PFSK-1 (cell line): Measurements from ENCODE around the gene SLC9A9.

ENCODE experiments used
- FOXP2 ChIP-seq: optimal IDR thresholded peaks from 2 replicates; pipeline ENCODE3; 2011; ENCODE audit warnings: borderline replicate concordance, control low read depth, inconsistent platforms; ENCODE audit not compliant: insufficient read depth; ENCODE audit errors: extremely low read length, extremely low read depth
- POLR2AphosphoS5 ChIP-seq: IDR thresholded peaks from 2 replicates; pipeline ENCODE4 v1.6.1; 2012; ENCODE audit warnings: low read depth, mild to moderate bottlenecking, control low read depth, low read length, moderate library complexity
- SIN3A ChIP-seq: IDR thresholded peaks from 2 replicates; pipeline ENCODE4 v1.6.1; 2012; ENCODE audit warnings: mild to moderate bottlenecking, low read length, moderate library complexity, borderline replicate concordance; ENCODE audit not compliant: insufficient read depth
- TAF1 ChIP-seq: IDR thresholded peaks from 2 replicates; pipeline ENCODE4 v1.6.1; 2012; ENCODE audit warnings: low read length, control low read depth, borderline replicate concordance; ENCODE audit not compliant: insufficient read depth
- TF ChIP-seq, protein P1 (sequence below), 2 experiments: IDR thresholded peaks; 2 replicates each; pipeline versions ENCODE4 v1.6.1 to v1.8.0; 2011 to 2012; ENCODE audit warnings: low read depth in 2 of 2, low read length in 2 of 2, control low read depth in 1 of 2, inconsistent platforms in 1 of 2, mild to moderate bottlenecking in 1 of 2, moderate library complexity in 1 of 2; ENCODE audit not compliant: insufficient read depth in 1 of 2

Gene SLC9A9

DNA sequence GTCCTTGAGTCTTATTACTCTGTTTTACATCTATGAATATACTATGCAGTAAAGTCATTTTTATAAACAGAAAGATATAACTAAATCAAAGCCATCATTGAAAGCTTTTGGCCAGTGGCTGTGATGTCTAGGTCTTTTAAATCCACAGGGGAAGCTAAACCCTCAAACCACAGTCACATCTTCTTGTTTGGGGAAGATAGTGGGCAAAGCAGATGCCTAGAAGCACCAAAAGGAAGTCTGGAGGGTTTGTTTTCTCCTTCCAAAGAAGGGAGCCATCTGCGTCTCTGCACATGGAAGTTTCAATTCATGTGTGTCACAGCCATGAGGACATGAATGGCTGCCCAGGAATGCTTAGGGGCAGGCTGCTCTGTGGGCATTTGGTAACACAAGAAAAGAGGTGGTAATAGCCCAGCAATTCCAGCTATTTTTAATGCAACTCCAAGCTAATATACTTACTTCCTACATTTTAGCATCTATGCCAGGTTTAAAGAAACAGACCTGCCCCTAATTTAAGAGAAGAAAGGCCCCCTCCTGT lies 322.2 kb downstream of the SLC9A9 start:
- TF ChIP-seq TAF1 (no peak), SIN3A (no peak), POLR2AphosphoS5 (no peak), FOXP2 (no peak)
- TF ChIP-seq, protein P1, sequence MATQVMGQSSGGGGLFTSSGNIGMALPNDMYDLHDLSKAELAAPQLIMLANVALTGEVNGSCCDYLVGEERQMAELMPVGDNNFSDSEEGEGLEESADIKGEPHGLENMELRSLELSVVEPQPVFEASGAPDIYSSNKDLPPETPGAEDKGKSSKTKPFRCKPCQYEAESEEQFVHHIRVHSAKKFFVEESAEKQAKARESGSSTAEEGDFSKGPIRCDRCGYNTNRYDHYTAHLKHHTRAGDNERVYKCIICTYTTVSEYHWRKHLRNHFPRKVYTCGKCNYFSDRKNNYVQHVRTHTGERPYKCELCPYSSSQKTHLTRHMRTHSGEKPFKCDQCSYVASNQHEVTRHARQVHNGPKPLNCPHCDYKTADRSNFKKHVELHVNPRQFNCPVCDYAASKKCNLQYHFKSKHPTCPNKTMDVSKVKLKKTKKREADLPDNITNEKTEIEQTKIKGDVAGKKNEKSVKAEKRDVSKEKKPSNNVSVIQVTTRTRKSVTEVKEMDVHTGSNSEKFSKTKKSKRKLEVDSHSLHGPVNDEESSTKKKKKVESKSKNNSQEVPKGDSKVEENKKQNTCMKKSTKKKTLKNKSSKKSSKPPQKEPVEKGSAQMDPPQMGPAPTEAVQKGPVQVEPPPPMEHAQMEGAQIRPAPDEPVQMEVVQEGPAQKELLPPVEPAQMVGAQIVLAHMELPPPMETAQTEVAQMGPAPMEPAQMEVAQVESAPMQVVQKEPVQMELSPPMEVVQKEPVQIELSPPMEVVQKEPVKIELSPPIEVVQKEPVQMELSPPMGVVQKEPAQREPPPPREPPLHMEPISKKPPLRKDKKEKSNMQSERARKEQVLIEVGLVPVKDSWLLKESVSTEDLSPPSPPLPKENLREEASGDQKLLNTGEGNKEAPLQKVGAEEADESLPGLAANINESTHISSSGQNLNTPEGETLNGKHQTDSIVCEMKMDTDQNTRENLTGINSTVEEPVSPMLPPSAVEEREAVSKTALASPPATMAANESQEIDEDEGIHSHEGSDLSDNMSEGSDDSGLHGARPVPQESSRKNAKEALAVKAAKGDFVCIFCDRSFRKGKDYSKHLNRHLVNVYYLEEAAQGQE (IDR thresholded peaks at IDR 0.05; ENCODE audit: insufficient read depth in 1 of 2, low read depth in 2 of 2, low read length in 2 of 2): no peak

DNA sequence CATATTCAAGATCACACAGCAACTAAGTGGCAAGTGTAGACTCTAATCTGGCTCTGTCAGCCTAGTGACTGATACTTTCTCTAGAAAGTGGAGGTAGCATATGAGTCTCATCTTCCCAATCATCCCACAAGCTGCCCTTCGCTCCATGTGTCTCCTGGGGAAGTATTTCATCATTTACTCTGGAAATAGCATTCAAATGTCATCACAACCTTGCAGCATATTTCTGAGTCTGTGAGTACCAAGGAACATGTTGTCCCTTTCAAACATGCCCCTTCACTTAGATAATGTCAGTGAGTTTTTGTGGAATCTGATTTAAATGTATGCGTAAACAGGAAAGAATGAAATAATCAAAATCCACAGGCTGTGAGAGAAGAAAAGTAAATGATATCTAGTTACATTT lies 322.9 kb downstream of the SLC9A9 start:
- TF ChIP-seq, protein P1 (IDR thresholded peaks at IDR 0.05; ENCODE audit: insufficient read depth in 1 of 2, low read depth in 2 of 2, low read length in 2 of 2): no peak
- TF ChIP-seq SIN3A (no peak), TAF1 (no peak), FOXP2 (no peak)

DNA sequence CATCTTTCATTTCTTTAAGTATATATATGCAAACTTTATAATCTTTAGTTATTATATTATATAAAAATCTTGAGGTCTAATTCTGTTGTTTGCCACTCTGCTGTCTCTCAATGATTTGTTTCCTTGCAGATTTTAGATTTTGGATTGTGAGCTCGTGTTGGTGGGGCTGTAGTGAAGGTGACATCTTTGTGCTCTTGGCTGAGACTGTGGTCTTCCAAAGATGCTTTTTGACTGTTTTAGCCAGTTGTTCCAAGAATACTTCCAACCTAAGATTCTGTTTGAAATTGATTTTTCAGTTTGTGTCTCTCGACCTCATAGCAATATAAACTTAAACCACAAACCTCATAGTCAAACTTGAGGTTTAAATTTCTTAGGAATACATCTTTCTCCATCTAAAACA lies 326.5 kb downstream of the SLC9A9 start:
- TF ChIP-seq SIN3A: no peak
- TF ChIP-seq POLR2AphosphoS5: no peak
- TF ChIP-seq TAF1: no peak
- no peak for TF ChIP-seq FOXP2
- TF ChIP-seq, protein P1 (IDR thresholded peaks at IDR 0.05; ENCODE audit: insufficient read depth in 1 of 2, low read depth in 2 of 2, low read length in 2 of 2): no peak

DNA sequence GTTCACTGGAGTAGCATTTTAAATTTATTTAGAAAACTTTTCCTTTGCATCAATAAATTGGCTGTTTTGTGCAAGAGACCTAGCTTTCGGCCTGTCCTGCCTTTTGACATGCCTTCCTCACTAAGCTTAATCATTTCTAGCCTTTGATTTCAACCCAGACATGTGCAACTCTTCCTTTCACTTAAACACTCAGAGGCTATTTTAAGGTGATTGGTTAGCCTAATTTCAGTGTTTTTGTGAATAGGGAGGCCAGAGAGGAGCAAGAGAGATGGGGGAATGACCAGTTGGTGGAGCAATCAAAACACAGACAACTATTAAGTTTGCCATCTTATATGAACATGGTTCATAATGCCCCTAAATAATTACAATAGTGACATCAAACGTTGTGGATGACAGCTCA lies 333.4 kb downstream of the SLC9A9 start:
- TF ChIP-seq POLR2AphosphoS5: no peak
- no peak for TF ChIP-seq SIN3A
- TF ChIP-seq, protein P1 (IDR thresholded peaks at IDR 0.05; ENCODE audit: insufficient read depth in 1 of 2, low read depth in 2 of 2, low read length in 2 of 2): no peak
- no peak for TF ChIP-seq TAF1
- TF ChIP-seq FOXP2: no peak

DNA sequence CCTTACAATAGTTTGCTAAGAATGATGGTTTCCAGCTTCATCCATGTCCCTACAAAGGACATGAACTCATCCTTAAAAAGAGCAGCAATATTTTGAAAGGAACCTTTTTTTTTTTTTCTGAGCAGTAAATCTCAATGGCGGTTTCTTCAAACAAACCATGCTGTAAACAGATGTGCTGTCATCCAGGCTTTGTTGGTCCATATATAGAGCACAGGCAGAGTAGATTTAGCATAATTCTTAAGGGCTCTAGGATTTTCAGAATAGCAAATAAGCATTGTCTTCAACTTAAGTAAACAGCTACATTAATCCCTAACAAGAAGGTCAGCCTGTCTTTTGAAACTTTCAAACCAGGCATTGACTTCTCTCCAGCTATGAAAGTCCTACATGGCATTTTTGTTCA lies 334.2 kb downstream of the SLC9A9 start:
- no peak for TF ChIP-seq FOXP2
